ENCODE results near the gene PLK2. TPM values are rescaled to one million over a fixed set of nuclear protein-coding genes. Genes with fewer than 3 reads are reported as not detected.
A peak's percentile ranks its signal among the peaks of the same experiment; 100 is the strongest.

PLK2 gene
- total and polyA plus RNA-seq, 10 donors, result 23.2 to 519 (median 296) TPM

GRCh38 chr5:58490402-58491050 is 30.6 kb upstream of the PLK2 start:
- intact Hi-C loops (cut with DNase I; ENCODE audit: low total_unique reads), result loop anchor here (10.0 kb wide), 1 partner anchor 94 kb away; the partner anchor contains the start of gene RAB3C

GRCh38 chr5:58486290-58486689 is 26.4 kb upstream of the PLK2 start:
- Histone ChIP-seq H3K4me3 (no peak overlapping the region), H3K27me3 (replicated peaks in 1 of 7) (no peaks in the 10 kb centered on the region), H3K9me3 (no peaks in the 10 kb centered on the region), H3K27ac (peak overlapping the region in 2 of 8 donors; percentile 51 to 79), H3K4me1 (peaks cover 0 to 59% (median 14%) of the 10 kb centered on the region in 6 donors), H3K36me3 (no peaks in the 10 kb centered on the region)
- WGBS, 5 donors, result 25 to 40% (median 38%) methylated on average over 1 of the region's 1 CpG
- TF ChIP-seq POLR2A (IDR thresholded peaks at IDR 0.05), result no peak
- no peak for DNase-seq
- intact Hi-C loops (cut with DNase I; ENCODE audit: low total_unique reads), result no loop called here

More at GRCh38 chr5:58490402-58491050, 30.6 kb upstream of the PLK2 start:
- Histone ChIP-seq H3K4me1 (peaks cover 0 to 59% (median 17%) of the 10 kb centered on the region in 6 donors), H3K36me3 (peaks cover 0 to 21% (median 4%) of the 10 kb centered on the region in 6 donors), H3K4me3 (peak overlapping the region in 1 of 8 donors; percentile 22), H3K27me3 (replicated peaks in 1 of 7) (no peaks in the 10 kb centered on the region), H3K9me3 (no peaks in the 10 kb centered on the region), H3K27ac (peak overlapping the region in 7 of 8 donors; percentile 78 to 87 (median 79))
- peak; percentile 76 for DNase-seq
- 31 to 44% (median 38%) methylated on average over 4 of the region's 4 CpGs for WGBS, 5 donors
- TF ChIP-seq POLR2AphosphoS5 (IDR thresholded peaks at IDR 0.05) (no peak), POLR2A (IDR thresholded peaks at IDR 0.05) (no peak)
- TF ChIP-seq, protein P1, sequence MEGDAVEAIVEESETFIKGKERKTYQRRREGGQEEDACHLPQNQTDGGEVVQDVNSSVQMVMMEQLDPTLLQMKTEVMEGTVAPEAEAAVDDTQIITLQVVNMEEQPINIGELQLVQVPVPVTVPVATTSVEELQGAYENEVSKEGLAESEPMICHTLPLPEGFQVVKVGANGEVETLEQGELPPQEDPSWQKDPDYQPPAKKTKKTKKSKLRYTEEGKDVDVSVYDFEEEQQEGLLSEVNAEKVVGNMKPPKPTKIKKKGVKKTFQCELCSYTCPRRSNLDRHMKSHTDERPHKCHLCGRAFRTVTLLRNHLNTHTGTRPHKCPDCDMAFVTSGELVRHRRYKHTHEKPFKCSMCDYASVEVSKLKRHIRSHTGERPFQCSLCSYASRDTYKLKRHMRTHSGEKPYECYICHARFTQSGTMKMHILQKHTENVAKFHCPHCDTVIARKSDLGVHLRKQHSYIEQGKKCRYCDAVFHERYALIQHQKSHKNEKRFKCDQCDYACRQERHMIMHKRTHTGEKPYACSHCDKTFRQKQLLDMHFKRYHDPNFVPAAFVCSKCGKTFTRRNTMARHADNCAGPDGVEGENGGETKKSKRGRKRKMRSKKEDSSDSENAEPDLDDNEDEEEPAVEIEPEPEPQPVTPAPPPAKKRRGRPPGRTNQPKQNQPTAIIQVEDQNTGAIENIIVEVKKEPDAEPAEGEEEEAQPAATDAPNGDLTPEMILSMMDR (IDR thresholded peaks at IDR 0.05 in 8 of 11, conservative IDR thresholded peaks at IDR 0.05 in 3 of 11), result no peak

DNA sequence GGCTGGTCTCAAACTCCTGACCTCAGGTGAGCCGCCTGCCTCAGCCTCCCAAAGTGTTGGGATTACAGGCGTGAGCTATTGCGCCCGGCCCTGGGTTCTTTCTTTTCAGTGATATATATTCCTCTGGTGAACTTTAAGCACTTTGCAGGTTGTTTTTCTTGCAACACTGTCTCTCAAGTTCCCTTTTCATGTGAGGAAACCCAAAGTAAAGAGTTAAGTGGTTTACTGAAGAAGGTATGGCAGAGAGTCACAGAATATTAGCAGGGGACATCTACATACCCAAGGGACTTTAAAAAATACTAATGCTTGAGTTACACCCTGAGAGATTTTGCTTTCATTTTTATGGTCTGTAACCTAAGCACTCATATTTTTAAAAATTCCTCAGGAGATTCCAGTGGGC is 24.6 kb upstream of the PLK2 start:
- Histone ChIP-seq H3K27ac (peak overlapping the region in 5 of 8 donors; percentile 10 to 79 (median 51)), H3K4me3 (no peak overlapping the region), H3K9me3 (no peaks in the 10 kb centered on the region), H3K27me3 (replicated peaks in 1 of 7) (no peaks in the 10 kb centered on the region), H3K36me3 (no peaks in the 10 kb centered on the region), H3K4me1 (peaks cover 0 to 41% (median under 1%) of the 10 kb centered on the region in 6 donors)
- intact Hi-C loops (cut with DNase I; ENCODE audit: low total_unique reads), result no loop called here
- 46 to 83% (median 61%) methylated on average over 4 of the region's 4 CpGs for WGBS, 5 donors
- no peak for DNase-seq
- TF ChIP-seq, protein P1 (IDR thresholded peaks at IDR 0.05 in 8 of 11, conservative IDR thresholded peaks at IDR 0.05 in 3 of 11), result no peak
- TF ChIP-seq POLR2A (IDR thresholded peaks at IDR 0.05), result no peak
- TF ChIP-seq POLR2AphosphoS5 (IDR thresholded peaks at IDR 0.05), result no peak

DNA sequence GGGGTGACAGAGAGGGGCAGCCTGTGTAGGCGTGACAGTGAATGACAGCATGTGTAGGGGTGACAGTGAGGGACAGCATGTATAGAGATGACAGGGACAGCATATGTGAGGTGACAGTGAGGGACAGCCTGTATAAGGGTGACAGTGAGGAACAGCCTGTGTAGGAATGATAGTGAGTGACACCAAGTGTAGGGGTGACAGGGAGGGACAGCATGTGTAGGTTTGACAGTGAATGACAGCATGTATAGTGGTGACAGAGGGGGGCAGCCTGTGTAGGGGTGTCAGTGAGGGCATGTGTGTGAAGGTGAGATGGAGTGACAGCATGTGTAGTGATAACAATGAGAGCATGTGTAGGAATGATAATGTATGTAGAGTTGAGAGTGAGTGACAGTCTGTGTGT is 22.6 kb upstream of the PLK2 start:
- intact Hi-C loops (cut with DNase I; ENCODE audit: low total_unique reads), result no loop called here
- TF ChIP-seq, protein P1 (IDR thresholded peaks at IDR 0.05 in 8 of 11, conservative IDR thresholded peaks at IDR 0.05 in 3 of 11), result no peak
- TF ChIP-seq POLR2A (IDR thresholded peaks at IDR 0.05), result no peak
- TF ChIP-seq POLR2AphosphoS5 (IDR thresholded peaks at IDR 0.05), result no peak
- DNase-seq, result no peak
- no peak overlapping the region for H3K4me3 ChIP-seq
- H3K36me3 ChIP-seq, result no peaks in the 10 kb centered on the region
- peaks cover 0 to 44% (median 0%) of the 10 kb centered on the region in 6 donors for H3K4me1 ChIP-seq
- H3K27me3 ChIP-seq (replicated peaks in 1 of 7), result no peaks in the 10 kb centered on the region
- no peak overlapping the region for H3K27ac ChIP-seq
- 83 to 96% (median 91%) methylated on average over 1 of the region's 1 CpG for WGBS, 5 donors
- no peaks in the 10 kb centered on the region for H3K9me3 ChIP-seq

Data from spleen (tissue), 11 donors.